ENCODE measurements around the gene EZH2. TPM values are rescaled to one million over a fixed set of nuclear protein-coding genes. Genes with fewer than 3 reads are reported as not detected.

EZH2 gene
- total and polyA plus RNA-seq, 2 donors (not counting 1 experiment from before 2014, with no cell fraction given), result 7.1 to 10.1 TPM

DNA sequence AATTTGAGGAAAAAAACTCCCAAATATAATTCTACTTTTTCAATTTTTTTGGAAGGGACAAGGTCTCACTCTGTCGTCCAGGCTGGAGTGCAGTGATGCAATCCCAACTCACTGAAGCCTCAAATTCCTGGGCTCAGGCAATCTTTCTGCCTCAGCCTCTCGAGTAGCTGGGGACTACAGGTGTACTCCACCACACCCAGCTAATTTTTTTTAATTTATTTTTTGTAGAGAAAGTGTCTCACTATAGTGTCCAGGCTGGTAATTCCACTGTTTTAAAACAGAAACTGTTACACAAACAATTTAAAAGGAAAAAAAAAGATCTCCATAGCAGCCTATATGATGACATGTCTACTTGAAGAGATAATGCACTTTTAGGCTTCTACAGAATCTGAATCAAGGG lies 25.6 kb downstream of the EZH2 start:
- no peaks in the 10 kb centered on the region for H4K20me1 ChIP-seq (ENCODE audit: control insufficient read depth, extremely low read depth, insufficient read depth, low read length)
- H3K4me2 ChIP-seq (ENCODE audit: extremely low read depth, insufficient read depth, low read length), result no peak overlapping the region
- H3K27me3 ChIP-seq (ENCODE audit: control insufficient read depth, insufficient read depth, low read length), result no peaks in the 10 kb centered on the region
- no peak overlapping the region for H3K9ac ChIP-seq (ENCODE audit: insufficient read depth, low read length)
- H3K4me1 ChIP-seq (ENCODE audit: control insufficient read depth, extremely low read depth, insufficient read depth, low read length), result peaks cover 2% of the 10 kb centered on the region
- no peak for DNase-seq (ENCODE audit: low read depth in 2 of 2)
- H2AFZ ChIP-seq (ENCODE audit: low read length), result no peak overlapping the region
- H3K36me3 ChIP-seq (ENCODE audit: control insufficient read depth, insufficient read depth, low read length), result no peaks in the 10 kb centered on the region
- H3K9me3 ChIP-seq (ENCODE audit: control insufficient read depth, insufficient read depth, low read depth, low read length), result no peaks in the 10 kb centered on the region
- TF ChIP-seq EZH2 (IDR thresholded peaks at IDR 0.05; ENCODE audit: low read length, missing control alignments), result no peak
- TF ChIP-seq, protein P1, sequence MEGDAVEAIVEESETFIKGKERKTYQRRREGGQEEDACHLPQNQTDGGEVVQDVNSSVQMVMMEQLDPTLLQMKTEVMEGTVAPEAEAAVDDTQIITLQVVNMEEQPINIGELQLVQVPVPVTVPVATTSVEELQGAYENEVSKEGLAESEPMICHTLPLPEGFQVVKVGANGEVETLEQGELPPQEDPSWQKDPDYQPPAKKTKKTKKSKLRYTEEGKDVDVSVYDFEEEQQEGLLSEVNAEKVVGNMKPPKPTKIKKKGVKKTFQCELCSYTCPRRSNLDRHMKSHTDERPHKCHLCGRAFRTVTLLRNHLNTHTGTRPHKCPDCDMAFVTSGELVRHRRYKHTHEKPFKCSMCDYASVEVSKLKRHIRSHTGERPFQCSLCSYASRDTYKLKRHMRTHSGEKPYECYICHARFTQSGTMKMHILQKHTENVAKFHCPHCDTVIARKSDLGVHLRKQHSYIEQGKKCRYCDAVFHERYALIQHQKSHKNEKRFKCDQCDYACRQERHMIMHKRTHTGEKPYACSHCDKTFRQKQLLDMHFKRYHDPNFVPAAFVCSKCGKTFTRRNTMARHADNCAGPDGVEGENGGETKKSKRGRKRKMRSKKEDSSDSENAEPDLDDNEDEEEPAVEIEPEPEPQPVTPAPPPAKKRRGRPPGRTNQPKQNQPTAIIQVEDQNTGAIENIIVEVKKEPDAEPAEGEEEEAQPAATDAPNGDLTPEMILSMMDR (conservative IDR thresholded peaks at IDR 0.05 in 1 of 2, IDR thresholded peaks at IDR 0.05 in 1 of 2; ENCODE audit: low read depth in 1 of 2, low read length in 2 of 2), result no peak
- no peak overlapping the region for H3K4me3 ChIP-seq (replicated peaks in 1 of 4; ENCODE audit: control extremely low read depth in 1 of 4, insufficient read depth in 1 of 4, low read depth in 3 of 4, low read length in 4 of 4)
- H3K27ac ChIP-seq (ENCODE audit: insufficient read depth, low read length), result no peak overlapping the region
- peaks cover 69% of the 10 kb centered on the region for H3K79me2 ChIP-seq (ENCODE audit: control insufficient read depth, insufficient read depth, low read length)

GRCh38 chr7:148856891-148857290 lies 27.2 kb downstream of the EZH2 start:
- no peak overlapping the region for H3K9ac ChIP-seq (ENCODE audit: insufficient read depth, low read length)
- H2AFZ ChIP-seq (ENCODE audit: low read length), result no peak overlapping the region
- peak in 1 of 2 donors; percentile 54 for DNase-seq (ENCODE audit: low read depth in 2 of 2)
- TF ChIP-seq, protein P1 (conservative IDR thresholded peaks at IDR 0.05 in 1 of 2, IDR thresholded peaks at IDR 0.05 in 1 of 2; ENCODE audit: low read depth in 1 of 2, low read length in 2 of 2), result no peak
- TF ChIP-seq EZH2 (IDR thresholded peaks at IDR 0.05; ENCODE audit: low read length, missing control alignments), result no peak
- no peaks in the 10 kb centered on the region for H4K20me1 ChIP-seq (ENCODE audit: control insufficient read depth, extremely low read depth, insufficient read depth, low read length)
- peaks cover 72% of the 10 kb centered on the region for H3K79me2 ChIP-seq (ENCODE audit: control insufficient read depth, insufficient read depth, low read length)
- no peaks in the 10 kb centered on the region for H3K27me3 ChIP-seq (ENCODE audit: control insufficient read depth, insufficient read depth, low read length)
- no peaks in the 10 kb centered on the region for H3K36me3 ChIP-seq (ENCODE audit: control insufficient read depth, insufficient read depth, low read length)
- no peak overlapping the region for H3K4me2 ChIP-seq (ENCODE audit: extremely low read depth, insufficient read depth, low read length)
- no peak overlapping the region for H3K4me3 ChIP-seq (replicated peaks in 1 of 4; ENCODE audit: control extremely low read depth in 1 of 4, insufficient read depth in 1 of 4, low read depth in 3 of 4, low read length in 4 of 4)
- H3K9me3 ChIP-seq (ENCODE audit: control insufficient read depth, insufficient read depth, low read depth, low read length), result no peaks in the 10 kb centered on the region
- H3K4me1 ChIP-seq (ENCODE audit: control insufficient read depth, extremely low read depth, insufficient read depth, low read length), result peaks cover 2% of the 10 kb centered on the region
- no peak overlapping the region for H3K27ac ChIP-seq (ENCODE audit: insufficient read depth, low read length)

DNA sequence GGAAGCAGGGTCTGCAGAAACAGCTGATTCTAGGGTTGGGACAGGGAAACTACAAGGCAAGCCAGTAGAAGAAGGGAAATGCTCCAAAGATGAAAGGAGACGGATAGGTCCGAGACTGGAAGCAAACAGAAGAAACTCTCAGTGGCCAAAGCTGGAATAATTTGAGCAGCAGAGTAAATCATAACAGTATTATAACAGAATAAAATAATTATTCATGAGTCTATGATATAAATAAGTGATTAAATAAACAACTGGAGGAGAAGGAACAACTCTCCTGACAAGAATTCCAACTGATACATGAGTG lies 27.6 kb downstream of the EZH2 start:
- H3K36me3 ChIP-seq (ENCODE audit: control insufficient read depth, insufficient read depth, low read length), result no peaks in the 10 kb centered on the region
- no peak overlapping the region for H3K27ac ChIP-seq (ENCODE audit: insufficient read depth, low read length)
- no peak overlapping the region for H3K9ac ChIP-seq (ENCODE audit: insufficient read depth, low read length)
- peak overlapping the region in 2 of 4 experiments; percentile 29 to 50 for H3K4me3 ChIP-seq (replicated peaks in 1 of 4; ENCODE audit: control extremely low read depth in 1 of 4, insufficient read depth in 1 of 4, low read depth in 3 of 4, low read length in 4 of 4)
- peaks cover 74% of the 10 kb centered on the region for H3K79me2 ChIP-seq (ENCODE audit: control insufficient read depth, insufficient read depth, low read length)
- TF ChIP-seq, protein P1 (conservative IDR thresholded peaks at IDR 0.05 in 1 of 2, IDR thresholded peaks at IDR 0.05 in 1 of 2; ENCODE audit: low read depth in 1 of 2, low read length in 2 of 2), result no peak
- no peak for TF ChIP-seq EZH2 (IDR thresholded peaks at IDR 0.05; ENCODE audit: low read length, missing control alignments)
- H3K4me2 ChIP-seq (ENCODE audit: extremely low read depth, insufficient read depth, low read length), result no peak overlapping the region
- H3K9me3 ChIP-seq (ENCODE audit: control insufficient read depth, insufficient read depth, low read depth, low read length), result no peaks in the 10 kb centered on the region
- no peak overlapping the region for H2AFZ ChIP-seq (ENCODE audit: low read length)
- no peaks in the 10 kb centered on the region for H4K20me1 ChIP-seq (ENCODE audit: control insufficient read depth, extremely low read depth, insufficient read depth, low read length)
- peaks cover 2% of the 10 kb centered on the region for H3K4me1 ChIP-seq (ENCODE audit: control insufficient read depth, extremely low read depth, insufficient read depth, low read length)
- DNase-seq (ENCODE audit: low read depth in 2 of 2), result no peak
- no peaks in the 10 kb centered on the region for H3K27me3 ChIP-seq (ENCODE audit: control insufficient read depth, insufficient read depth, low read length)
